ENCODE results near the gene GP9. TPM values are rescaled to one million over a fixed set of nuclear protein-coding genes. Genes with fewer than 3 reads are reported as not detected.

Gene GP9
- total and polyA plus RNA-seq, 2 donors (not counting 1 experiment from before 2014, with no cell fraction given), result not detected

- WGBS (ENCODE audit: insufficient coverage), result 79% methylated on average over 14 of the region's 15 CpGs
- Mint-ChIP-seq H3K4me1 (peaks cover 22% of the 10 kb centered on the region), H3K27ac (no peak overlapping the region), H3K9me3 (ENCODE audit: insufficient read depth) (no peaks in the 10 kb centered on the region), H3K4me3 (peak overlapping the region; percentile 34), H3K27me3 (peaks cover 3% of the 10 kb centered on the region)
- CTCF ChIA-PET, result interaction anchor here (0.7 to 4.0 kb wide), 12 partner anchors 11 to 347 kb away, joined by 3 to 53 read pairs (median 4); partner anchors contain the start of gene CFAP92
- no peaks in the 10 kb centered on the region for H3K79me2 ChIP-seq (ENCODE audit: control insufficient read depth, insufficient read depth, low read length)
- ATAC-seq (ENCODE audit: low read depth) (no peak), DNase-seq (no peak)
- H3K4me2 ChIP-seq (replicated peaks; ENCODE audit: low read depth, low read length, poor library complexity, severe bottlenecking), result peak overlapping the region; percentile 99
- H3K4me3 ChIP-seq (ENCODE audit: control extremely low read depth in 1 of 5, extremely low read depth in 1 of 5, insufficient read depth in 1 of 5, low read depth in 2 of 5, low read length in 4 of 5), result peak overlapping the region; percentile 11 to 71 (median 61)
- H3K4me1 ChIP-seq (ENCODE audit: control insufficient read depth in 2 of 2, insufficient read depth in 2 of 2, low read length in 2 of 2), result peaks cover 13 to 15% of the 10 kb centered on the region in 2 donors
- H3K36me3 ChIP-seq (replicated peaks in 1 of 2; ENCODE audit: control extremely low read depth in 1 of 2, control insufficient read depth in 1 of 2, extremely low read depth in 1 of 2, insufficient read depth in 2 of 2, low read length in 1 of 2), result no peaks in the 10 kb centered on the region
- TF ChIP-seq EZH2 (IDR thresholded peaks at IDR 0.05; ENCODE audit: borderline replicate concordance, insufficient read depth, low read depth, low read length, poor library complexity, severe bottlenecking), result no peak
- no peak for TF ChIP-seq CTCF (IDR thresholded peaks at IDR 0.05)
- intact Hi-C loops (cut with micrococcal nuclease), result loop anchor here (1.0 to 2.0 kb wide), 8 partner anchors 11 to 218 kb away; partner anchors contain the start of genes CFAP92, CNBP, ISY1 and RAB43
- peak overlapping the region; percentile 97 for H2AFZ ChIP-seq (ENCODE audit: insufficient read depth, low read depth, low read length, poor library complexity, severe bottlenecking)
- peaks cover 0 to 17% (median 0%) of the 10 kb centered on the region in 3 donors for H3K9me3 ChIP-seq (ENCODE audit: control extremely low read depth in 1 of 3, control insufficient read depth in 2 of 3, insufficient read depth in 1 of 3, low read length in 2 of 3)
- H4K20me1 ChIP-seq (ENCODE audit: control insufficient read depth, insufficient read depth, low read length, poor library complexity, severe bottlenecking), result no peaks in the 10 kb centered on the region
- H3K27ac ChIP-seq (ENCODE audit: low read length in 2 of 2), result peak overlapping the region; percentile 46 to 83
- H3K27me3 ChIP-seq (replicated peaks in 1 of 4; ENCODE audit: control extremely low read depth in 1 of 4, control insufficient read depth in 3 of 4, insufficient read depth in 4 of 4, low read length in 3 of 4), result peaks cover 0 to 6% (median 0%) of the 10 kb centered on the region in 4 experiments
- H3K9ac ChIP-seq (ENCODE audit: low read length), result peak overlapping the region; percentile 88
- POLR2A ChIA-PET, result interaction anchor here (0.6 to 1.4 kb wide), 6 partner anchors 11 to 289 kb away, joined by 3 to 19 read pairs (median 4); no protein-coding TSS in a partner anchor
Measured at GRCh38 chr3:129027544-129027880, 33.1 kb upstream of the GP9 start.

GRCh38 chr3:129028866-129029265, 31.7 kb upstream of the GP9 start:
- DNase-seq (no peak), ATAC-seq (ENCODE audit: low read depth) (no peak)
- intact Hi-C loops (cut with micrococcal nuclease), result no loop called here
- POLR2A ChIA-PET, result interaction anchor here (0.7 kb wide), 1 partner anchor 15 kb away, joined by 3 read pairs; no protein-coding TSS in a partner anchor
- H3K27me3 ChIP-seq (replicated peaks in 1 of 4; ENCODE audit: control extremely low read depth in 1 of 4, control insufficient read depth in 3 of 4, insufficient read depth in 4 of 4, low read length in 3 of 4), result peaks cover 0 to 9% (median 0%) of the 10 kb centered on the region in 4 experiments
- no peak overlapping the region for H3K4me3 ChIP-seq (ENCODE audit: control extremely low read depth in 1 of 5, extremely low read depth in 1 of 5, insufficient read depth in 1 of 5, low read depth in 2 of 5, low read length in 4 of 5)
- Mint-ChIP-seq H3K9me3 (ENCODE audit: insufficient read depth) (no peaks in the 10 kb centered on the region), H3K27me3 (peaks cover 3% of the 10 kb centered on the region), H3K27ac (no peak overlapping the region), H3K4me3 (peak overlapping the region; percentile 49), H3K4me1 (peaks cover 22% of the 10 kb centered on the region)
- H2AFZ ChIP-seq (ENCODE audit: insufficient read depth, low read depth, low read length, poor library complexity, severe bottlenecking), result no peak overlapping the region
- TF ChIP-seq EZH2 (IDR thresholded peaks at IDR 0.05; ENCODE audit: borderline replicate concordance, insufficient read depth, low read depth, low read length, poor library complexity, severe bottlenecking) (no peak), CTCF (IDR thresholded peaks at IDR 0.05) (no peak)
- H3K9me3 ChIP-seq (ENCODE audit: control extremely low read depth in 1 of 3, control insufficient read depth in 2 of 3, insufficient read depth in 1 of 3, low read length in 2 of 3), result peaks cover 0 to 13% (median 0%) of the 10 kb centered on the region in 3 donors
- H3K9ac ChIP-seq (ENCODE audit: low read length), result no peak overlapping the region
- peaks cover 13 to 15% of the 10 kb centered on the region in 2 donors for H3K4me1 ChIP-seq (ENCODE audit: control insufficient read depth in 2 of 2, insufficient read depth in 2 of 2, low read length in 2 of 2)
- no peaks in the 10 kb centered on the region for H3K79me2 ChIP-seq (ENCODE audit: control insufficient read depth, insufficient read depth, low read length)
- no peaks in the 10 kb centered on the region for H3K36me3 ChIP-seq (replicated peaks in 1 of 2; ENCODE audit: control extremely low read depth in 1 of 2, control insufficient read depth in 1 of 2, extremely low read depth in 1 of 2, insufficient read depth in 2 of 2, low read length in 1 of 2)
- H3K27ac ChIP-seq (ENCODE audit: low read length in 2 of 2), result no peak overlapping the region
- no peak overlapping the region for H3K4me2 ChIP-seq (replicated peaks; ENCODE audit: low read depth, low read length, poor library complexity, severe bottlenecking)
- H4K20me1 ChIP-seq (ENCODE audit: control insufficient read depth, insufficient read depth, low read length, poor library complexity, severe bottlenecking), result no peaks in the 10 kb centered on the region
- 89% methylated on average over 6 of the region's 13 CpGs for WGBS (ENCODE audit: insufficient coverage)
- CTCF ChIA-PET, result interaction anchor here (1.3 to 4.0 kb wide), 6 partner anchors 12 to 287 kb away, joined by 3 to 53 read pairs (median 16); a partner anchor contains a TSS

Data from B cell (primary cell).